Measurements from ENCODE around the gene INSYN2B.

Gene INSYN2B

DNA sequence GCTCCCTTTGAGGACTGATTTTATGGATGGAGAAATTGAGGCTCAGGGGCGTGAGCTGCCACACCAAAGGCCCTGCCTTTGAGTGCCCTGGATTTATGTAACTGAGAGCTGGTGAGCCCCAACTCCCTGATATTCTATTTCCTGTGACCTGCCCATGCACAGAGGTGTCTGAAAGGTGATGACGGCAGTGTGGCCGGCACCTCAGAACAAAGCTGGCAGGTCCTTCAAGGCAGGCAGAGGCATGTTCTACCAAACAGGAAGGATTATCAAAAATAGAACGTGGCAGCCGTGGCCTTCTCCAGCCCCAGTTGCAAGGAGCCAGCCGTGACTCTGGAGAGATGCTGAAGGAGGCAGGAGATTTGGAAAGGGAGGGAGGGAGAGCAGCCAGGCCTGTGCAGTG is 36.2 kb downstream of the INSYN2B start:
- Histone ChIP-seq H3K4me2 (ENCODE audit: low read length) (no peak overlapping the region), H2AFZ (no peak overlapping the region), H3K9ac (no peak overlapping the region), H3K79me2 (no peaks in the 10 kb centered on the region), H3K9me3 (ENCODE audit: control insufficient read depth, low read length) (no peaks in the 10 kb centered on the region), H3K36me3 (ENCODE audit: control insufficient read depth, insufficient read depth, low read length) (no peaks in the 10 kb centered on the region), H3K4me1 (no peaks in the 10 kb centered on the region), H3K27me3 (ENCODE audit: control insufficient read depth, insufficient read depth, low read length) (no peaks in the 10 kb centered on the region), H3K27ac (no peak overlapping the region), H3K4me3 (ENCODE audit: low read depth, low read length) (no peak overlapping the region)
- TF ChIP-seq, protein P1, sequence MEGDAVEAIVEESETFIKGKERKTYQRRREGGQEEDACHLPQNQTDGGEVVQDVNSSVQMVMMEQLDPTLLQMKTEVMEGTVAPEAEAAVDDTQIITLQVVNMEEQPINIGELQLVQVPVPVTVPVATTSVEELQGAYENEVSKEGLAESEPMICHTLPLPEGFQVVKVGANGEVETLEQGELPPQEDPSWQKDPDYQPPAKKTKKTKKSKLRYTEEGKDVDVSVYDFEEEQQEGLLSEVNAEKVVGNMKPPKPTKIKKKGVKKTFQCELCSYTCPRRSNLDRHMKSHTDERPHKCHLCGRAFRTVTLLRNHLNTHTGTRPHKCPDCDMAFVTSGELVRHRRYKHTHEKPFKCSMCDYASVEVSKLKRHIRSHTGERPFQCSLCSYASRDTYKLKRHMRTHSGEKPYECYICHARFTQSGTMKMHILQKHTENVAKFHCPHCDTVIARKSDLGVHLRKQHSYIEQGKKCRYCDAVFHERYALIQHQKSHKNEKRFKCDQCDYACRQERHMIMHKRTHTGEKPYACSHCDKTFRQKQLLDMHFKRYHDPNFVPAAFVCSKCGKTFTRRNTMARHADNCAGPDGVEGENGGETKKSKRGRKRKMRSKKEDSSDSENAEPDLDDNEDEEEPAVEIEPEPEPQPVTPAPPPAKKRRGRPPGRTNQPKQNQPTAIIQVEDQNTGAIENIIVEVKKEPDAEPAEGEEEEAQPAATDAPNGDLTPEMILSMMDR (IDR thresholded peaks at IDR 0.05), result no peak

DNA sequence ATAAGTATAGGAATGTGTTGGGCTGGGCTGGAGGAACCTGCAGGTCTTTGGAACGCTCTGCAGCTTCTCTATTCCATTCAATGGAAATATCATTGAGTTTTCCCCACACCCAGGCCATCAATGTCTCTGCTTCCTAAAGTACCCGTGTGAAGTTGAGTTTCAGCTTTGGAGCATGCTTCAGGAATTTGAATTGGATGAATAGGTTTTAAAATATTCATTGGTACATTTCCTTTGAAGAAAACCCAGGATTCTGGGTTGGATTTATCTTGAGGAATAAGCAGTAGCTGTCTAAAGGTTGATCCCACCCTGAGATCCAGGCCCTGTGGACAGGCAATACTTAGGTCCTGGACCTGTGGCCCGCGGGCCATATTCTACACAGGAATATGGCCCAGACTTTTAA is 37.3 kb downstream of the INSYN2B start:
- H3K4me2 ChIP-seq (ENCODE audit: low read length), result no peak overlapping the region
- no peaks in the 10 kb centered on the region for H3K4me1 ChIP-seq
- H3K79me2 ChIP-seq, result no peaks in the 10 kb centered on the region
- TF ChIP-seq, protein P1 (IDR thresholded peaks at IDR 0.05), result no peak
- H3K9me3 ChIP-seq (ENCODE audit: control insufficient read depth, low read length), result no peaks in the 10 kb centered on the region
- H3K9ac ChIP-seq, result no peak overlapping the region
- H2AFZ ChIP-seq, result no peak overlapping the region
- no peak overlapping the region for H3K4me3 ChIP-seq (ENCODE audit: low read depth, low read length)
- H3K36me3 ChIP-seq (ENCODE audit: control insufficient read depth, insufficient read depth, low read length), result no peaks in the 10 kb centered on the region
- no peaks in the 10 kb centered on the region for H3K27me3 ChIP-seq (ENCODE audit: control insufficient read depth, insufficient read depth, low read length)
- H3K27ac ChIP-seq, result no peak overlapping the region

DNA sequence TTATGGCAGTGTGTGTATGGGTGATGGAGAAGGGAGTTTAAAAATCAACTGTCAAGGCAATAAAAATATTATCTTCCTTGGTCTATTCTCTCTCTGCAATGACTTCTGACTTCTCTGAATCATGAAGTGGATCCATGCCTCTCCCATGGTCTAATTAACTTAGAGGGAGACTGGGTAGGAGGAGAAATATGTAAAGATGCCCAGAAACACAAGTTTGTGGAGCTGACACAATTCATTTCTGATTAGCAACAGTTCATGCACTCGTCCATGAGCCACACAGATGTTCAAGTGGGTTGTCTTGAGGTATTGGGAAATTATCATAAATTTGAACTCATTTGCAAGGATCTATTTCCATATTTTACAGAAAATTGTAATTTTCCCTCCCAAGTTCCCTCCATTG is 38.1 kb downstream of the INSYN2B start:
- Histone ChIP-seq H3K79me2 (no peaks in the 10 kb centered on the region), H3K27me3 (ENCODE audit: control insufficient read depth, insufficient read depth, low read length) (no peaks in the 10 kb centered on the region), H3K27ac (no peak overlapping the region), H3K36me3 (ENCODE audit: control insufficient read depth, insufficient read depth, low read length) (no peaks in the 10 kb centered on the region), H3K4me2 (ENCODE audit: low read length) (no peak overlapping the region), H3K9ac (no peak overlapping the region), H3K4me1 (no peaks in the 10 kb centered on the region), H3K9me3 (ENCODE audit: control insufficient read depth, low read length) (no peaks in the 10 kb centered on the region), H2AFZ (no peak overlapping the region), H3K4me3 (ENCODE audit: low read depth, low read length) (no peak overlapping the region)
- TF ChIP-seq, protein P1 (IDR thresholded peaks at IDR 0.05), result no peak

DNA sequence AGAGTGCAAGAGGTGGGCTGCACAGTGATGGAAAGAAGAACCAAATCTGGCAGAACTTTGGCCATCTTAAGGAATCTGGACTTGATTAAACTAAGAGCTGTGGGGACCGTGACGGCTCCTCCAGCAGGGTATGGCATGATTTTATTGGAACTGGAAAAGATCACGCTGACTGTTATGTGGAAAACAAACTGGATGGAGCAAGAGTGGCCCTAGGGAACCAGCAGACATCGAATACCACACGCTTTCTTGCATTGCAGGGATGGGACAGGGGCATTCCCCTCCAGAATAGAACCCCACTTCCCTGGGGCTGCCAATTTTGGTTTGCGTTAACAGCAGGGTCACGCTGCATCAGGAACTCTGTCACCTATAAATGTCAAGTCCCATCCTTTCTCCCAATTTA is 38.8 kb downstream of the INSYN2B start:
- Histone ChIP-seq H3K9me3 (ENCODE audit: control insufficient read depth, low read length) (no peaks in the 10 kb centered on the region), H3K9ac (no peak overlapping the region), H3K27ac (no peak overlapping the region), H3K79me2 (no peaks in the 10 kb centered on the region), H3K4me3 (ENCODE audit: low read depth, low read length) (no peak overlapping the region), H3K4me1 (no peaks in the 10 kb centered on the region), H3K36me3 (ENCODE audit: control insufficient read depth, insufficient read depth, low read length) (no peaks in the 10 kb centered on the region), H3K4me2 (ENCODE audit: low read length) (no peak overlapping the region), H2AFZ (no peak overlapping the region), H3K27me3 (ENCODE audit: control insufficient read depth, insufficient read depth, low read length) (no peaks in the 10 kb centered on the region)
- TF ChIP-seq, protein P1 (IDR thresholded peaks at IDR 0.05), result no peak

DNA sequence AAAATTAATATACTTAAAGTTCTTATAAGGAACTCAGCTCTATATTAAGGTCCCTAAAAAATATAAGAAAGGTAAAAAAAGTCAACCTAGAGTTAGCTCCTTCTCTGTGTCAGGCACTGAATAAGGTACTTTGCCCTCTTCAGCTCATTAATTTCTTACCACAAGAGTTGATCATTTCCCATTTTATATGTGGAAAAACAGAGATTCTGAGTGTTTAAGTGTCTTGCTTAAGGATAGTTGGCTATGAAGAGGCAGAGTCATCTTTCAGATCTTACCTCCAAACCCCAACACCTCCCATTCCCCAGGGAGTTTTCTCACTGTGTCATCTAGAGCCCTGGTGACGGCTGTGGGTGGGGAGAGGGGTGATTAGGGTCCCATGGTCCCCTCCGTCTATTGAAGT is 40.6 kb downstream of the INSYN2B start:
- H2AFZ ChIP-seq, result no peak overlapping the region
- H3K36me3 ChIP-seq (ENCODE audit: control insufficient read depth, insufficient read depth, low read length), result no peaks in the 10 kb centered on the region
- no peaks in the 10 kb centered on the region for H3K4me1 ChIP-seq
- no peaks in the 10 kb centered on the region for H3K9me3 ChIP-seq (ENCODE audit: control insufficient read depth, low read length)
- no peaks in the 10 kb centered on the region for H3K79me2 ChIP-seq
- no peak overlapping the region for H3K27ac ChIP-seq
- no peak overlapping the region for H3K4me3 ChIP-seq (ENCODE audit: low read depth, low read length)
- no peak overlapping the region for H3K4me2 ChIP-seq (ENCODE audit: low read length)
- TF ChIP-seq, protein P1 (IDR thresholded peaks at IDR 0.05), result no peak
- H3K27me3 ChIP-seq (ENCODE audit: control insufficient read depth, insufficient read depth, low read length), result no peaks in the 10 kb centered on the region
- no peak overlapping the region for H3K9ac ChIP-seq
